HEK293 (cell line): ENCODE results near the gene VCPKMT.

Experiments
- CTCF ChIA-PET: fragments of 350-600 bp; formaldehyde crosslinking; extraction: SDS; loops from one replicate; lab custom pipeline; 2021; ENCODE audit warnings: antibody characterized with exemption; lab: Yijun Ruan, JAX
- POLR2A ChIA-PET: fragments of 300-600 bp; formaldehyde crosslinking; extraction: SDS; loops from one replicate; lab custom pipeline; 2020; ENCODE audit warnings: antibody characterized with exemption, inconsistent platforms; lab: Yijun Ruan, JAX
- H3K27ac ChIP-seq: fragments of 200-500 bp; sonication (Bioruptor generic); 2 replicates; pipeline ENCODE4 v1.5.1; 2014; ENCODE audit warnings: low read depth, low read length, control low read depth, inconsistent platforms; ENCODE audit errors: extremely low read depth
- H3K36me3 ChIP-seq, 2 experiments: fragments of 200-500 bp in 1 of 2; sonication (Bioruptor generic) in 1 of 2; 1 replicate in 1 of 2; 2 replicates in 1 of 2; pipeline ENCODE4 v1.5.1; 2014 to 2017; ENCODE audit warnings: inconsistent platforms in 2 of 2, low read length in 2 of 2; ENCODE audit not compliant: control insufficient read depth in 2 of 2, insufficient read depth in 1 of 2
- H3K4me1 ChIP-seq: fragments of 200-500 bp; sonication (Bioruptor generic); 2 replicates; pipeline ENCODE4 v1.5.1; 2014; ENCODE audit warnings: mild to moderate bottlenecking, low read length, inconsistent platforms; ENCODE audit not compliant: control insufficient read depth, insufficient read depth
- H3K4me3 ChIP-seq: 2 replicates; pipeline ENCODE4 v1.5.1; 2011; ENCODE audit warnings: low read depth, mild to moderate bottlenecking, control low read depth, low read length, moderate library complexity
- H3K9me3 ChIP-seq: fragments of 200-500 bp; sonication (Bioruptor generic); 2 replicates; pipeline ENCODE4 v1.5.1; 2014; ENCODE audit warnings: low read depth, low read length, inconsistent platforms; ENCODE audit not compliant: control insufficient read depth, insufficient read depth
- GLI4 ChIP-seq: fragments of 450-650 bp; formaldehyde crosslinking; IDR thresholded peaks from 2 replicates; pipeline ENCODE4 v1.5.1; 2016; ENCODE audit warnings: missing biosample characterization, missing genetic modification characterization
- GLIS2 ChIP-seq: fragments of 450-650 bp; formaldehyde crosslinking; IDR thresholded peaks from 2 replicates; pipeline ENCODE4 v1.5.1; 2016; ENCODE audit warnings: missing biosample characterization, missing genetic modification characterization
- MZF1 ChIP-seq: fragments of 450-650 bp; formaldehyde crosslinking; IDR thresholded peaks from 2 replicates; pipeline ENCODE4 v1.5.1; 2017; ENCODE audit warnings: missing biosample characterization, missing genetic modification characterization, borderline replicate concordance
- PRDM1 ChIP-seq: fragments of 450-650 bp; formaldehyde crosslinking; IDR thresholded peaks from 2 replicates; pipeline ENCODE4; 2016; ENCODE audit warnings: missing biosample characterization, missing genetic modification characterization
- REST ChIP-seq: fragments of 450-650 bp; formaldehyde crosslinking; IDR thresholded peaks from 2 replicates; pipeline ENCODE4 v1.5.1; 2016; ENCODE audit warnings: missing biosample characterization, missing genetic modification characterization
- SP7 ChIP-seq: fragments of 450-650 bp; formaldehyde crosslinking; IDR thresholded peaks from 2 replicates; pipeline ENCODE4 v1.5.1; 2016; ENCODE audit warnings: missing biosample characterization, missing genetic modification characterization
- ZBTB11 ChIP-seq: fragments of 450-650 bp; formaldehyde crosslinking; conservative IDR thresholded peaks from 2 replicates; pipeline ENCODE4 v1.5.1; 2016; ENCODE audit warnings: low read depth, missing biosample characterization, missing genetic modification characterization
- ZBTB17 ChIP-seq: fragments of 450-650 bp; formaldehyde crosslinking; IDR thresholded peaks from 2 replicates; pipeline ENCODE4 v1.5.1; 2016; ENCODE audit warnings: missing biosample characterization, missing genetic modification characterization
- ZEB2 ChIP-seq: fragments of 450-650 bp; formaldehyde crosslinking; IDR thresholded peaks from 2 replicates; pipeline ENCODE4 v1.5.1; 2016; ENCODE audit warnings: missing biosample characterization, missing genetic modification characterization
- ZFHX2 ChIP-seq: fragments of 450-650 bp; formaldehyde crosslinking; conservative IDR thresholded peaks from 2 replicates; pipeline ENCODE4 v1.5.1; 2016; ENCODE audit warnings: missing biosample characterization, missing genetic modification characterization
- ZNF146 ChIP-seq: fragments of 450-650 bp; formaldehyde crosslinking; IDR thresholded peaks from 2 replicates; pipeline ENCODE4 v1.5.1; 2016; ENCODE audit warnings: missing biosample characterization, missing genetic modification characterization
- ZNF155 ChIP-seq: fragments of 450-650 bp; formaldehyde crosslinking; IDR thresholded peaks from 2 replicates; pipeline ENCODE4 v1.5.1; 2016; ENCODE audit warnings: missing biosample characterization, missing genetic modification characterization
- ZNF223 ChIP-seq: fragments of 450-650 bp; formaldehyde crosslinking; IDR thresholded peaks from 2 replicates; pipeline ENCODE4 v1.5.1; 2016; ENCODE audit warnings: missing biosample characterization, missing genetic modification characterization
- ZNF24 ChIP-seq: fragments of 450-650 bp; formaldehyde crosslinking; IDR thresholded peaks from 2 replicates; pipeline ENCODE4 v1.5.1; 2016; ENCODE audit warnings: missing biosample characterization, missing genetic modification characterization
- ZNF341 ChIP-seq: fragments of 450-650 bp; formaldehyde crosslinking; IDR thresholded peaks from 2 replicates; pipeline ENCODE4; 2016; ENCODE audit warnings: low read depth, missing biosample characterization, missing genetic modification characterization
- ZNF423 ChIP-seq: fragments of 450-650 bp; formaldehyde crosslinking; IDR thresholded peaks from 2 replicates; pipeline ENCODE4 v1.5.1; 2016; ENCODE audit warnings: missing biosample characterization, missing genetic modification characterization
- ZNF514 ChIP-seq: fragments of 450-650 bp; formaldehyde crosslinking; IDR thresholded peaks from 2 replicates; pipeline ENCODE4 v1.5.1; 2016; ENCODE audit warnings: missing biosample characterization, missing genetic modification characterization
- ZNF518A ChIP-seq: fragments of 450-650 bp; formaldehyde crosslinking; conservative IDR thresholded peaks from 2 replicates; pipeline ENCODE4 v1.5.1; 2016; ENCODE audit warnings: low read depth, missing biosample characterization, missing genetic modification characterization
- ZNF544 ChIP-seq: fragments of 450-650 bp; formaldehyde crosslinking; IDR thresholded peaks from 2 replicates; pipeline ENCODE4 v1.5.0; 2017; ENCODE audit warnings: missing biosample characterization, missing genetic modification characterization
- ZNF600 ChIP-seq: fragments of 450-650 bp; formaldehyde crosslinking; IDR thresholded peaks from 2 replicates; pipeline ENCODE4 v1.5.1; 2016; ENCODE audit warnings: missing biosample characterization, missing genetic modification characterization
- ZNF660 ChIP-seq: fragments of 450-650 bp; IDR thresholded peaks from 2 replicates; pipeline ENCODE4 v1.5.1; 2018; ENCODE audit warnings: missing biosample characterization, mild to moderate bottlenecking, missing genetic modification characterization

Gene VCPKMT

GRCh38 chr14:50064993-50065392 lies 51.4 kb downstream of the VCPKMT start (continued):
- TF ChIP-seq ZNF518A (tag by site-specific recombination) (no peak), ZNF600 (tag by site-specific recombination) (no peak), ZNF155 (tag by site-specific recombination) (no peak), ZBTB17 (tag by site-specific recombination) (no peak), PRDM1 (tag by site-specific recombination) (no peak)
- TF ChIP-seq, all 188 proteins: peak for 0

- POLR2A ChIA-PET = no interaction called here
- Histone ChIP-seq H3K4me1 (peaks cover 18% of the 10 kb centered on the region), H3K27ac (no peak overlapping the region), H3K9me3 (no peaks in the 10 kb centered on the region), H3K36me3 (no peaks in the 10 kb centered on the region)
- TF ChIP-seq ZNF514 (no peak), ZFHX2 (no peak), ZNF423 (no peak), ZNF544 (tag by site-specific recombination) (no peak), GLIS2 (tag by site-specific recombination) (no peak), ZNF660 (no peak), REST (tag by site-specific recombination) (no peak), ZNF24 (tag by site-specific recombination) (no peak), ZNF146 (tag by site-specific recombination) (no peak), GLI4 (tag by site-specific recombination) (no peak), MZF1 (tag by site-specific recombination) (no peak), SP7 (tag by site-specific recombination) (no peak), ZEB2 (tag by site-specific recombination) (no peak), ZNF341 (tag by site-specific recombination) (no peak), ZBTB11 (no peak), ZNF223 (tag by site-specific recombination) (no peak)
- TF ChIP-seq, all 188 proteins: peak for 0
- no peak overlapping the region for H3K4me3 ChIP-seq
- CTCF ChIA-PET = no interaction called here
These were observed 52.4 kb downstream of the VCPKMT start for GRCh38 chr14:50063876-50064420.
